Effector CD4-positive, alpha-beta T cell (primary cell): ENCODE measurements around the gene RASIP1.
A peak's percentile ranks its signal among the peaks of the same experiment; 100 is the strongest.
"Not testable (repeated sequence)": the region's sequence is repeated elsewhere in the genome, so short reads cannot be mapped to it uniquely, and the experiment has no call there.

Source experiments
- DNase-seq: peaks from one replicate; pipeline ENCODE4 v3.0.0-alpha.2; 2020

Gene RASIP1

GRCh38 chr19:48728911-48729664 lies 11.3 kb downstream of the RASIP1 start:
- DNase-seq: no peak

GRCh38 chr19:48726556-48726955 lies 13.9 kb downstream of the RASIP1 start:
- DNase-seq: no peak

- DNase-seq: peak; percentile 24
These were observed 15.3 kb downstream of the RASIP1 start for GRCh38 chr19:48724796-48725753.

- no peak for DNase-seq
These were observed 18.2 kb downstream of the RASIP1 start for GRCh38 chr19:48722196-48722708.

DNA sequence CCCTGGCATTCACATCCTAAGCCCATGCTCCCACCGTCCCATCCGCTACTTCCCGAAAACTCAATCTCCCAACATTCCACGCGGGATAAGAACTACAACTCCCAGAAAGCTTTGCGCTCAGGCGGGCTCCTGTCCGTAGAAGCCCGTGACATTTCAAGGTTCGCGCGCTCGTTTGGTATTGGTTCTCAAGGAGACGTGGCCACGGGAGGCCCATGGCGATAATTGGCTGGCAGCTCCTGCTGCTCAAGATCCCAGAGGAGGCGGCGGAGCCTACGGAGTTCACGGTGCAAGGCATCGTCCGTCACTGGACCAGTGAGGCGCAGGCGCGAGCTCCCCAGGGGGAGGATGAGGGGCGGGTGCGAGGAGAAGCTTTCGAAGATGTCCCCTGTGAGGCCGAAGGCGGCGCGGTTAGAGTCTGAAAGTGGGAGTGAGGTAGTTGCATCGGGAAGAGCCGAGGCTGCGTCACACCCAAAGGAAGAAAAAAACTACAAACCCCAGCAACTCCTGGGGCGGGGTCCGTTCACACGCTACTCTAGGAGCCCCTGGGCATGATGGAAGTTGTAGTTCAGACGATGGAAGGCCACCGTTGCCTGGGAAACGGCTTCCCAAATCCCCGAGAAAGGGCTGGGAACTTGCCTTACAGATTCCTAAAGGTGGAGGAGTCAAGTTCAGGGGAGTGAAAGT lies 19.7 kb downstream of the RASIP1 start:
- peak; percentile 90 for DNase-seq

GRCh38 chr19:48720251-48720612 lies 20.2 kb downstream of the RASIP1 start:
- no peak for DNase-seq

DNA sequence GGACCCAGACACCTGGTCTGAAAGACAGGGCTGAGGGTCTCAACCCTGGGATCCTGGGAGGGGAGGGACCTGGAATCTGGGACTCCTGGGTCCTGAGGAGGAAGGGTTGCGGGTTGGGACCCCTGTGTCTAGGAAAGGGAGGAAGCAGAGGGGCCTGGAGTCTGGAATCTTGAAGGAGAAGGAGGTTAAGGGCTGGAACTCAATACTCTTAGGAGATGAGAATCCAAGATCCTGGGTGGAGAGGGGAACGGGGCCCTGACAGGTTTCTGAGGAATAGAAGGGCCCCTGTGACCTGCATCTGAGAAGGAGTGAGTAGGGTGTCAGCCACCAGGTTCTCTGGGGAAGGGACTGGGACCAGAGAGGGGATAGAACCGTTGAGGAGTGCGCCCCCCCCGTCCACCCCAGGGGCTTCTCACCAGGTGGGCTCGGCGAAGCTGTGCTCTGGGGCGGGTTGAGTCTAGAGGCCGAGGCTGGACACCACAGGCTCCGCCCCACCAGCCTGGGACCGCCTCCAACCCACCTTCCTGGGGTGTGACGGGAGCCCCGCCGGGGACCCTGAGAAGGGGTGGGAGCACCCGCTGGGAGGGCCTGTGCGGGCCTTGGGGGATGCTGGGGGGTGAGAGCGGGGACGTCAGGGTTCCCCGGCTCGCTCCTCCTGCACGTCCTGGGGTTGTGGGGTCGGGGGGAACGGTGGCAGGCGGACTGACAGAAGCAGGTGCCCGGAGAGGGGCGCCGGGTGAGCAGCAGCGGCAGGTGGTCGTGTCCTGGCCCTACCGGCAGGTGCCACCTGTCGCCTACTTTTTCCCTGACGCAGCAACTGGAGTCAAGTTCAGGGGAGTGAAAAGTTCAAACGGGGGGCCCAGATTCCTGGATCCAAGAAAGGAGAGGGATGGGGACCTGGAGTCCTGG lies 20.9 kb downstream of the RASIP1 start, which contains the start of gene MAMSTR:
TSS of gene MAMSTR (minus strand) at position 463 of the 909 bp plus-strand sequence. CDS start 694 bp downstream, outside the sequence.
- DNase-seq: no peak

DNA sequence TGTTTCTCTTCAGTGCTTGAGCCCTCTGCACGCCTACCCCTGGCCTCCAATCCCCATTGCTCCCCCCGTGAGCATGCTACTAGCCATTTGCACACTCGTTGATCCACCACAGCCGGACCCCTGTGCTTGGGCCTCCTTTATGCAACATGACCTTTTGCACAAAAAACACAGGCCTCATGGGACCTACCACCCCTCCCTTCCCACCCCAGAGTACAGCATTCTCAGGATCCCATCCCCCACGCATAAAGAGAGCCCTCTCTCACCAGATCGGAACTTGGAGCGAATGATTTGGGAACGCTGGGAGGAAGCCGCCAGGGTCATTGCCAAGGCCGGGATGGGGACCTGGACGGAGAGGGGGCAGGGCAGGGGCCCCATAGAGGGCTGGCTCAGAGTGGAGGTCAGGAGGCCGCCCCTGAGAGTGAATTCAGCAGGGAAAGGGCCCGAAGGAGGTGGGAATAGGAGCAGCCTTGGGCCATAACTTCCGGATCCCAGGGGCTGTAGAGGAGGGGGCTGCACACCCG lies 21.6 kb downstream of the RASIP1 start:
- no peak for DNase-seq

- not testable (repeated sequence) for DNase-seq
These were observed 22.3 kb downstream of the RASIP1 start for GRCh38 chr19:48718106-48718505.

- DNase-seq: no peak
These were observed 23.7 kb downstream of the RASIP1 start for GRCh38 chr19:48716562-48717291.

DNA sequence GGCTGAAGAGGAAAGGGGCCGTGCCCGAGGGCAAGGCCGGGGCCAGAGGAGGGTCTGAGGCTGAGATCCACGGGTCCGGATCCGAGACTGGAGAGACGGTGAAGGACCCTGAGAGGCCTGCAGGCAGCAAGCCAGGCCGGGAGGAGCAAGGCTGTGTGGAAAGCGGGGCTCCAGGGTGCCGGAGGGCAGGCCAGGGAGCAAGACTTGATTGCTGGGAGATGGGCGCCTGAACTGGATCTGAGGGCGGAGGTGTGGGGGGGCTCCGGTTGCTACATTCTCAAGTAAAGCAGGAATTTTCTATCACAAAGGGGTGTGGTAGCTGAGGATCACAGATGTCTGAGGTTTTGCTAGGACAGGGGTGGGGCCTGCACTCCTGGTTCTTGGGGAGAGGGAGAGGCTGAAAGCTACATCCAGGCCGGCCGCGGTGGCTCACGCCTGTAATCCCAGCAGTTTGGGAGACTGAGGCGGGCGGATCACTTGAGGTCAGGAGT lies 24.7 kb downstream of the RASIP1 start:
- DNase-seq: no peak

DNA sequence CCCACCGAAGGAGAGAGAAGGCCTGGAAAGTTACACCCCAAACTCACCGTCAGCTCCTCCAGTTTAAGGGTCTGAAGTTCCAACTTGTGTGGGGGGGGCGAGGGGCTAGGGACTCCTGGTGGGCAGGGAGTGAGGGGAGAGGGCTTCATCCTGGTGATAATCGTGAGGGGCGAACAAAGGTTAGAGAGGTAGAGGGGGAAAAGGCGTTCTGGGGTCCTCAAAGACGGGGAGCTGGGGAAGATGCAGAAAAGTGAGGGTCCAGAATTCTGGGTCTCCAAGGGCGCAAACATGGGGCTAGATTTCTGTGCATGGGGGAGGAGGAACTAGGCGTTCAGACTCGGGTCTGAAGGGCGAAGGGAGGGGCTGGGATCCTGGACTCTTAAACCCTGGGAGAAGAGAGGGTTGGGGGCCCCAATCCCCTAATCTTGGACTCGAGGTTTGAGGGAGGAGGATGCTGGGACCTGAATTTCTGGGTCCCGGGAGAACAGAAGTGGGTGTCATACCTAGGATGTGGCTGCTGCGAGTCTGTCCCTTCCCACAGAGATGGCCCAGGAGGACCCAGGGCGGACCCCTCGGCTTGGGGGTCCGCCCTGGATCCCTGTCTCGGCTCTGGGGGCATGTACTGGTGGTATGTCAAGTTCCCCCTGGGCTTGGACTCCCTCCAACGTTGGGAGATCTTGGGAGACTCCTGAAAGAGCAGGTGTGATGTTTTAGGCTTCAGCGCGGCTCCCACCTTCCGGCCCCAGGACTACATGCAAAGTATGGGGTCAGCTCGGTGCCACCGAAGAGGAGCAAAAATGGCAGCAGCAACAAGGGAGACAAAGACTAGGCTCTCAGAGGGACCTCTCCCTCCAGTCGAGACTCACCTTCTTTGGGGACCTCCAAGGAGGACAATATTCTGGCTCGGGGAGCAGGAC lies 25.4 kb downstream of the RASIP1 start:
- DNase-seq: no peak

DNA sequence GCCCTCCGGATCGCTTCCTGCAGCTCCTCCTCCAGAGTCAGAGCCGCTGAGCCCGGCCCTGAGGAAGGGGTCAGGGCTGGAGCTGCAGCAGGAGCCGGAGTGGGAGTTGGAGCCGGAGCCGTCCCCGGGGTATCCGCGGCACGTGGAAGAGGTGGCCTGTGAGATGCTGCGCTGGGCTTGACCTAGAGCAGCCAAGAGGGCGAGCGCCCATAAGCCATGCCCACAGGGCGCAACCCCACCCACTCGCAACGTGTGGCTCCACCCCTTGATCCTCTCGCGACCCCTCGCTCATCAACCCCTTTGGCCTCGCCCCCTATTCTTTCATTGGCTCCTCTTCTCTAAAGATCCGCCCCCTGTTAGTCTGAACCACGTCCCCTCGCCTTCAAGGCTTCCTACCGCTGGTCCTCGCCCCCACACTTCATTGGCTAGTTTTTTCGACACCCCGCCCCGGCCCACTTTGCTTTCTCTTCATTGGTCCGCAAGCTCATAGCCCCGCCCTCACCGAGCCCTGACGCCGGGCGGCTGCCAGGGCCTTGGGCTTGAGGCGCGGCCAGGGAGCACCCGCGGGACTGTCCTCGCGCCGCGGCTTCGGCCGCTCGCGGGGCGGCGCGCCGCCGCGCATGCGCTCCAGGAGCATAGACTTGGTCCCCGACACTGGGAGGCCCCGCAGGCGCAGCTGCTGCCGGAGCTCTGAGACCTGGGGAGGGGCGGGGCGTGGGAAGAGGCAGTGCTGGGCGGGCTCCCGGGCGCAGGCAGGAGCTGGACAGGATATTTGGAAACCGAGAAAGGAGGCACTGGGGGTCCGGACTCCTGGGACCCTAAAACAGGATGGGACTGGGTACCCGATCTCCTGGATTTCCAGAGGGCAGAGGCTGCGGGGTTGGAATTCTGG lies 26.3 kb downstream of the RASIP1 start:
- DNase-seq: peak; percentile 92

GRCh38 chr19:48713041-48713863 lies 27.2 kb downstream of the RASIP1 start:
- no peak for DNase-seq

DNA sequence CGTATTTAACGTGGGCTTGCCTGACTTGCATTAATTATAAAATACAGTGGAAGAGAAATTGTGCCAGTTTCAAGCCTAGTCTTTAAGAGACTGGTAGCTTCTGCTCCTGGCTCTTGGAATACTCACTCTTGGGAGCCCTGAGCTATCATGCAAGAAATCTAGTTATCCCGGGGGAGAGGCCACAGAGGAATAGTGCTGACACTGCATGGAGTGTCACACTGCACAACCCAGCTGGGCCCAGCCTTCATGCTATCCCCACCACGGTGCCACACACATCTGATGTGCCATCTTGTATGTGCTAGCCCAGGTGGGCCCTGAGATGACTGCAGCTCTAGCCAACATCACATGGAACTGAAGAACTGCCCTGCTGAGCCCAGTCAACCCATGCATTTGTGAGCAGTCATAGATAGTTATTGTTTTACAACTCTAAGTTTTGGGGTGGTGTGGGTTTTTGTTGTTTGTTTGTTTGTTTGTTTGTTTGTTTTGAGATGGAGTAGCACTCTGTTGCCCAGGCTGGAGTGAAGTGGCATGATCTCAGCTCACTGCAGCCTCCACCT lies 29.2 kb downstream of the RASIP1 start:
- DNase-seq: no peak

GRCh38 chr19:48708471-48708870 lies 31.9 kb downstream of the RASIP1 start:
- no peak for DNase-seq

GRCh38 chr19:48705431-48705830 lies 35.0 kb downstream of the RASIP1 start:
- DNase-seq: no peak
